MM.1S (cell line): ENCODE measurements around the gene SCAI.

Experiments
- EZH2 ChIP-seq: fragments of 300-600 bp; sonication (generic); optimal IDR thresholded peaks from 2 replicates; pipeline ENCODE3; 2017; ENCODE audit warnings: low read depth, mild to moderate bottlenecking, antibody characterized with exemption, low read length, mixed read lengths
- EZH2phosphoT487 ChIP-seq: fragments of 300-600 bp; sonication (generic); IDR thresholded peaks from 2 replicates; pipeline ENCODE4 v1.6.1; 2018; ENCODE audit warnings: antibody characterized with exemption, low read length
- TF ChIP-seq, protein P1 (sequence below): fragments of 300-600 bp; sonication (generic); IDR thresholded peaks from 2 replicates; pipeline ENCODE4 v1.5.1; 2016; ENCODE audit warnings: antibody characterized with exemption, low read length, mixed read lengths

DNA sequence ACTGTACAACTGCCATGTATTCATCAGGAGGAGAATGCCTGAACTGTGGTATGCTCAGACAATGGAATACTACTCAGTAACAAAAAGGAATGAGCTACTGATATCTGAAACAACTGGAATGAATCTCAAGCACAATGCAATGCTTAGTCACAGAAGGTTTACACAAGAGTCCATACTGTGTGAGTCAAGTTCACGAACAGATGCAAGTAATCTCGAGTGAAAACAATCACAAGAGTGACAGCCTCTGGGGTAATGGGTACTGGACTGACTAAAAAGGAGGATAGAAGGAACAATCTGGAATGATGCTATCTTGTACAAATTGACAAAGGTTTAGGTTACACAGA is 182.9 kb downstream of the SCAI start:
- TF ChIP-seq, protein P1, sequence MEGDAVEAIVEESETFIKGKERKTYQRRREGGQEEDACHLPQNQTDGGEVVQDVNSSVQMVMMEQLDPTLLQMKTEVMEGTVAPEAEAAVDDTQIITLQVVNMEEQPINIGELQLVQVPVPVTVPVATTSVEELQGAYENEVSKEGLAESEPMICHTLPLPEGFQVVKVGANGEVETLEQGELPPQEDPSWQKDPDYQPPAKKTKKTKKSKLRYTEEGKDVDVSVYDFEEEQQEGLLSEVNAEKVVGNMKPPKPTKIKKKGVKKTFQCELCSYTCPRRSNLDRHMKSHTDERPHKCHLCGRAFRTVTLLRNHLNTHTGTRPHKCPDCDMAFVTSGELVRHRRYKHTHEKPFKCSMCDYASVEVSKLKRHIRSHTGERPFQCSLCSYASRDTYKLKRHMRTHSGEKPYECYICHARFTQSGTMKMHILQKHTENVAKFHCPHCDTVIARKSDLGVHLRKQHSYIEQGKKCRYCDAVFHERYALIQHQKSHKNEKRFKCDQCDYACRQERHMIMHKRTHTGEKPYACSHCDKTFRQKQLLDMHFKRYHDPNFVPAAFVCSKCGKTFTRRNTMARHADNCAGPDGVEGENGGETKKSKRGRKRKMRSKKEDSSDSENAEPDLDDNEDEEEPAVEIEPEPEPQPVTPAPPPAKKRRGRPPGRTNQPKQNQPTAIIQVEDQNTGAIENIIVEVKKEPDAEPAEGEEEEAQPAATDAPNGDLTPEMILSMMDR: no peak
- TF ChIP-seq EZH2 (no peak), EZH2phosphoT487 (no peak)
